HG02678 (cell line): ENCODE measurements around the gene DLGAP1.
"Not testable (repeated sequence)": the region's sequence is repeated elsewhere in the genome, so short reads cannot be mapped to it uniquely, and the experiment has no call there.

Experiments used
- ATAC-seq: cut with Tn5 transposase; IDR thresholded peaks from one replicate; pipeline ENCODE4 v1.9.1; 2021; ENCODE audit warnings: mild to moderate bottlenecking, moderate library complexity; ENCODE audit not compliant: unreplicated experiment

Gene DLGAP1

DNA sequence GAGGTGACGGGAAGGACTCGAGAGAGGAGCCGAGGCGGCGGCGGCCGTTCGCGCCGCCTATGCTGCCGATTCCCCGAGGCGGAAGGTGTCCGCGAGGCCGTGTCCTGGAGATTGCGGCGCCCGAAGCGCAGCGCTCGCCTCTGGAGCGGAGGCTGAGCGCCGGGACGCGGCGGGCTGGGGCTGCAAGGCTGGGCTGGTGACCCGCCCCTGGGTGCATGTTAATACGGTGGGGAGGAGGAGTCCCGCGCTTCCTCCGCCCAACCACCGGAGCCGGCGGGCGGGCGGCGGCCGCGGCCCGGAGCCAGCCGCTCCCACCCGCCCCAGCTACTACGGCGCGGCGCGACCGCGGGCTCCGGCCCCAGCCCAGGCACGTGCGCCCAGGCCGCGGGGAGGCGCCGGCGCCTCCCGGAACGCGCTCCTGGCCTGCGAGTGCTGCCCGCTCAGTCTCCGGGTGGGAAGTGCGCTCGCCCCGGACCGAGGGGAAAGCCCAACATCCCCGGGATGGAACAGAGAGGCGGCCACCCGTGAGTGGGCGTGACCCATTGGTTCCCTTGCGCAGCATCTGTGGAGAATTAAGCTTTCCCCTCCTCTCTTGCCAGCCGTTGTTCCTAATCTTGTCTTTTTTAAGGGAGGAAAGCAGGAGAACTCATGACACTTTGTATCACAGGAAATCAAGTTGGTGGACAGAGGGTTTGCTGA lies at the start of gene DLGAP1:
DLGAP1 (minus strand) TSS at position 195 of the 699 bp plus-strand sequence.
- ATAC-seq = peak; percentile 78

DNA sequence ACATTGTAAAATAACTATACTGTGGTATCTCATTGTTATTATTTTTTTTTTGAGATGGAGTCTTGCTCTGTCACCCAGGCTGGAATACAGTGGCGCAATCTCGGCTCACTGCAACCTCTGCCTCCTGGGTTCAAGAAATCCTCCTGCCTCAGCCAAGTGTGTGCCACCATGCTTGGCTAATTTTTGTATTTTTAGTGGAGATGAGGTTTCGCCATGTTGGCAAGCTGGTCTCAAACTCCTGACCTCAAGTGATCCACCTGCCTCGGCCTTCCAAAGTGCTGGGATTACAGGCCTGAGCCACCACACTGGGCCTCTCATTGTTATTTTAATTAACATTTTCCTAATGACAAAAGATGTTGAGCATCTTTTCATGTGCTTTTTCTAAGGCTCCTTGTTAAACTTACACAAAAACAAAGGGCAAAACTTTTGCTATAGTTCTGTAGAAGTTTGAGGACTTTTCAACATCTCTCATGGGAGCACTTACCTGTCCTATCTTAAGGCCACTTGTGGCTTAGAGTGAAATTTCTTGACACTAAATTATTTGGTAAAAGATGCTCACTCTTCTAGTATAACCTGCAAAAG lies 39.7 kb upstream of the DLGAP1 start:
- not testable (repeated sequence) for ATAC-seq

DNA sequence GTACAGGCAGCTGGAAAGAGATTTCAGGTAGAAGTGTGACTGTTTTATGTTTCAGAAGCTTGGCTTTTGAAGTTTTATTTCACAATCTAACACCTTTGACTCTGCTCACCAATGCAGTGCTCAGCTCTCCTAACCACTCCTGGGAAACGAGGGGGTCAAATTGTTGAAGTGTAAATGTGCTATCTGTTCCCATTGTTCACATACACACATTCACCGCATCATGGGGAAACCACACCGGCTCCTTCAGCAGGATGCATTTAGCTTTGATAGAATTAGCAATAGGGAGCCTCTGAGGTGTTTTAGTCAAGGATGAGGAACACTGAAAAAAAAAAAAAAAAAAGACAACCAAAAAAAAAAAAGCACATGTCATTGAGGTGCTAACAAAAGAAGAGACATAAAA lies 13.4 kb upstream of the DLGAP1 start:
- no peak for ATAC-seq

DNA sequence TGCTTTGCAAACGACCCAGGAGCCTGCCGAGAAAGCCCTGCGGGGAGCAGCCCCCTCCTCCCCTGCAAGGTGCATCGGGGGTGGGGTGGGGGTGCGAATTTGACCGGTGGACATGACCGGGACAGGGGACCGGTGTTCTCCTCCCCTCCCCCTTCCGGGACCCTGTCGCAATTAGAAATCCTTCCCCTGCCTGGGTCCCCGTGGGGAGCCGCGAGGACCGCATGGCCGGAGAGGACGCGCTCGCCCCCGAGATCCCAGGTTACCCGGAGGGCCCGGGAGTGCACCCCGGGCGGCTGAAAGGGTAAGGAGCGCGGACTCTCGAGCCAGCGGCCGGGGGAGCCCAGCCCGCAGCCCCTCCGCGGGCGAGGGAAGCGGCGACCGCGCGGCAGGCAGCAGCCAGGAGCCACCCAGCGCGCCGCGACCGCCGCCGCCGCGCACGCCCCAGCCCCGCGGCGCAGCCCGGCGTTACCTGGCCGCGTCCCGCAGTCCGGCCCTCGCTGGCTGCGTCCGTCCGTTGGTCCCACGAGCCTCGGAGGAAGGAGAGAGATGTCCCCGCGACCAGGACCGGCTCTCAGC lies 482 bp downstream of the DLGAP1 start:
- peak; percentile 24 for ATAC-seq

DNA sequence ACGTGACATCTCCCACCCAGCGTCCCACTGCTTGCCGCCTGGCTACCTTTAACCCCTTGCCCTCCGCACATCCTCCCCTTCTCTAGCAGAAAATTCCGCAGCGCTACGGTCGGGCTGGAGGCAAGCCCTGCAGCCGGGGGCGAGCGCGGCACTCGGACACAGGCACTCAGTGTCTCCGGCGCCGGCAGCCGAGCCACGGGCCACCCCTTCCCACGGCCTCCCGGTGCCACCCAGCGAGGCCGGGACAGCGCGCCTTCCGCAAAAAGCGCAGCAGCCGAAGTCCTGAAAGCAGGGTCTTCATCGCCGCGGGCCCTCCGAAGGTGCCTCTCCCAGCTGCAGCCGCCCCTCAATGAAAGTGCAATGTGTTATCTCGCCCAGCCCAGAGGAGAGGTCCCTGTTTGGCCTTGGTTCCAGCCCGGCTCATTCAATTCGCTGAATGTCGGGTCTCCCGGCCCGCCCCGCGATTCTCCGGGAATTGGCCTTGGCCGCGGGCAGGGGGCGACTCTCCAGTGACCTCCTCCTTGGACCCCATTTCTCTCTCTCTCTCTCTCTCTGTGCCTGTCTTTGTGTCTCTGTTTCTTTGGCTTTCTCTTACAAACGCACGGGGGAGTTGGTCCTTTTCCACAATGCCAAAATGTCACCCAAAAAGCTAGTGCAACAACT lies 1.1 kb downstream of the DLGAP1 start:
- peak; percentile 1 for ATAC-seq

DNA sequence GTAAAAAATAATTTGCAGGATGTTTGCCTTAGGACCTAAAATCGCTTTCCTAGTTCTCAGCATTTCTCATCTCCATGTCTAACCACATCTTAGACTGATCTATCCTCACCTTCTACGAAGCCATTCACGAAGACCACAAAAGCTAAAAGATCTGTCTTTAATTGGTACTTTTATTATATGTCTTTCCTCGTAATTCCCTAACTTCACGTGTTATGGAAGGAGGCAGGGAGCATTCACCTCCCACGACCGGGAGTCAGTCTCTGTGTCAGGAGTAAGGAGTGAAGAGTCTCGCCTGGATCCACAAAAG lies 1.6 kb downstream of the DLGAP1 start:
- no peak for ATAC-seq

DNA sequence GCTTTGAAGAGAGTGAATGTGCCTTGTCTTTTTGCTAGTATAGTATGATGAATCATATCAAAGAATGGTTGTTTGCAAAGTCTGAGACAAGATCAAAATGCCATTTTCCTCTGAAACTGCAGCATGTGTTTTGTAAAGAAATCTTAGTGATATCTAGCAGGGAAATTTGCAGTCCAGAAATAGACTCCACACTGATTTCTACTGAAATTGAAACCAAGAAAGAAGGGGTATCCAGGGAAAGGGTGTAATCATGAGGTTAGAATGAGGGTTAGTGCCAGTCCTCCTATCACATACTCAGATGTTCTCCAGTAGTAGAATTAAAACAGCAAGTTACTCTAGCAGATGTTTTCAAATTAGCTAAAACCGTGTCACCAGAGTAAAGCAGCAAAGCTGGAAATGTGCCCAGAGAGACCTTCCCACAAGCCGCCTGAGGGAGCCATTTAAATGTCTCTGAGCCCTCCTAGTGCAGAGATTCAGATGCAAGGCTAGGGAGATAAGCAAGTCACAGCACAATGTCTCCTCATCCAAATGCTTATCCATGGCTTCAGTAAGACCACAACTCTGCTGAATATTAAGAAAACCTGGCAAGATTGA lies 4.9 kb downstream of the DLGAP1 start:
- no peak for ATAC-seq

DNA sequence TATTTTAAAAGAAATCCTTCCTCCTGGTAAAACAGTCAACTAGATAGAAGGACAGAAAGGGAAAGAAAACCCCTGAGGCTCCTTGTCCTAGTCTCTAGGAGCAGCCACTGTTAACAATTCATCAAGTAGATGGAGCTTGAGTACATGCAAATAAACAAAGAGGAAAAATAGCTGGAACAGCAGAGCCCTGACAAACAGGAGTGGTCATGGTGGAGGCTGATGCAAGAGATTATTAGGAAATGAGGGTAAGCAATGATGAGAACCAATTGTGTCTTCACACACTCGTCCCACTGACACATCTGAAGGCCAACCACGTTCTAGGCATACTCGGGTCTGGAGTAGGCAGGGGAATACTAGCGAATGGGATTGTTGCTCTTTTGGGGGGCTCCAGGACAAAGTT lies 9.2 kb downstream of the DLGAP1 start:
- no peak for ATAC-seq

DNA sequence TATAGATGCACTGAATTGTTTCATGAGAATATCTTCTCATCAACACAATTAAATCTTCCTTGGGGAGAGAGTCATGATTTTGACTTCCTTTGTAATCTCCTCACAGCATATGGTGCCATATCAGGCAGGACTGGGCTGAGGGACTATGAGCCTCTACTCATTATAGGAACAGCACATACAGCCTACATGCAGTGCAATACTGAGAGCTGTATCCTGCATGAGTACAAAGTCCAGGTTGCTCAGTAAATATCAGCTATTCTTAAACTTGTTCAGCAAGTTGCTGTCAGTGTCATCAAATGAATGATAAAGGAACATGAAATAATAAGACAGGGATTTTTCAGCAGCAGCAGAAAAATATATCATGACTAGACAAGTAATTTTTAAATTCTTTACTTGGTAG lies 10.8 kb downstream of the DLGAP1 start:
- ATAC-seq = no peak

DNA sequence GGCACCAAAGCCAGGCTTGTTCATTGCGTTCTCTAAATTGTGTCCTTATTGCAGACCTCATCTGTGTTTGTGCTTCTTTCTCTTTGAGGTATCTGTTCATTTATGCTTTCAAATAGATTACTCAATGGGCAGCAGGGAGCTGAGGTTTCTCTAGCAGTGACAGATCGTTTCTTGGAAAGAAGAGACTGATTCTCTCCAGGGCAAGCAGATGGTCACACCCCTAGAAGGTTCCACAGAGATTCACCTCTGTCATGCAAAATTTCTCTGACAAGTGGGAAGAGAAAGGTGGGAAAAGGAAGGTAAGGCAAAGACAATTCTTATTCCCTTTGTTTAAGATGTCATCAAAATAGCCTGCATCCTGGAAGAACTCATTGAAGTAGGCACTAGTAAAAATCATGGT lies 14.0 kb downstream of the DLGAP1 start:
- ATAC-seq = no peak

DNA sequence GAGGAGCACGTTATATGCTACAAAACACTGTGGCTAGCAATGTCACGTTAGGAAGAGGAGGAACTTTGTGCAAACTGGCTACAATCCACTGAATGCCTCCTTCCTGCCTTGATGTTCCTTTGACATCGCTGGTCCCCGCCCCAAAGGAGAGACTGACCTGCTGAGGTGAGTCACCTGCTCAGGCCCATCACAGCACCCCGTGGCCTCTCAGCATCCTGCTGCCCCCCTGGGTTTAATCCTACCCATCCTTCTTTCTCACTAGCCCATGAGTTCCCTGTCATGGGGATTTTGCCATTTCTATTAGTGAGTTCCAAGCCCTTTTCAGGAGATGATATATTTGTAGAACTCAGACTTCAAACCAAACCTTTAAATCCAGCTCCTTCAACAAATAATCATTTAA lies 16.2 kb downstream of the DLGAP1 start:
- ATAC-seq = no peak

DNA sequence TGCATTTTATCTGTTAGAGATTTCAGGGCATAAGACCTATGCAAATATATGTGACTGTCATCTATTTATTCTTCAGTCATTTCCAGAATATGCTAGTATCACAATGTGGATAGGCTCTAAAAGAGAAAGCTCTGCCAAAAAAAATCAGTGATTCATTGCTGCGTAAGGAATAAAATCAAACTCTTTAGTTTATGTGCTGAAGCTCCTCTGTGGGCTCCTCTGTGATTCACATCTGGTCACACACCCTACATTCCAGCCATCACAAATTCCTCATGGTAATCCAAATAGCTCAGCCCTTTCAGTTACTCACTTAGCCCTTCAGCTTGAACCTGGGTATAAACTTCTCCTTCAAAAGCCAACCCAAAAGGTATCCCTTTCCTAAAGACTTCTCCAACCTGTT lies 21.4 kb downstream of the DLGAP1 start:
- ATAC-seq = no peak

DNA sequence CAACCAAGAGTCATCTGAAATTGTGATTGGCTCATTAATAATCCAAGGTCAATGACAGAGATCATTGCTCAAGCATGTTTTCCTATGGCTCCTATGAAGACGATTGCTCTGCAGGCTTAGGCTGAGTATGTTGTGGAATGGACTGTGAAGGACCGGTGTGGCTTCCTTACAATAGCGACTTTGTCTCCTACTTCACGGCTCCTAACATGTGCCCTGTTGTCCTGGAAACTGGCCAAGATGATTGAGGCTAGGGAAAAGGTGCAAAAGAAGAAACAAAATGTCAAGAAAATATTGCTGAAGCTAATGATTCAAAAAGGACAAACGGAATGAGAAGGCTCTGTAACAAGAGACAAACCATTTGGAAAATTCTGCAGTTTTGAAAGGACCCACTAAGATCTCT lies 24.3 kb downstream of the DLGAP1 start:
- ATAC-seq = no peak

DNA sequence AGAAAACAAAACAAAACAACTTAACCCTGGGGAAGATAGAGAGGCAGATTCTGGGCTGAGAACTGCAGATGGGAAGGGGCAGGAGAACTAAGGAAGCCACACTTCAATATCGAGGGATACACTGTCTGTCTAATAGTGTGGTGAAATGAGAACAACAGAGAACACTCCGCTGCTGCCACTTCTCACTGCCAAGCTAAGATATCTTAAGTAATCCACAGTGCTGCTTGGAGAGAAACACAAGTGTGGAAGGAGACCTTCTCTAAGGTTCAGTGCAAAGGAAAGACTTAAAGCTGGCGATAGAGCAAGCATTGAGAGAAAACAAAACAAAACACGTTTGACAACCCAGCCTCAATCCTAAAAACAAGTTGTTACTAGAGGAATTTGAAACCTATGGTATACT lies 37.4 kb downstream of the DLGAP1 start:
- no peak for ATAC-seq

DNA sequence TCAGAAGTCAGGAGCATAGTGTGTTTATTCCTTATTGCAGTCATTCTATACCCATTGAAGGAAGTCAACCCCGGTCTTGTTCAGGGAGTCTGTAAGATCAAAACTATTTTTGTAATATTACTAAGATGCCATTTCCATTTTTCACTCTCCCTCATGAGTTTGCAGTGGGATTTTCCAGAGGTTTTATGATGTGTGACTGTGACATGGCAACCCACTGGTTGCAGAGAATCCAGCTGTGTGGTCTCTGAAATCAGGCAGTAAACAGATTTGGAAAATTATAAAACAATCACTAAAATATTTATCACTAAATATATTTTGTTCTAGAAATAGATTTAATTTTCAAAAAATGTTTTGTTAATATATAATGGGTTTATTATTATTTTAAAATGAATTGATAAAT lies 38.1 kb downstream of the DLGAP1 start:
- ATAC-seq = no peak

DNA sequence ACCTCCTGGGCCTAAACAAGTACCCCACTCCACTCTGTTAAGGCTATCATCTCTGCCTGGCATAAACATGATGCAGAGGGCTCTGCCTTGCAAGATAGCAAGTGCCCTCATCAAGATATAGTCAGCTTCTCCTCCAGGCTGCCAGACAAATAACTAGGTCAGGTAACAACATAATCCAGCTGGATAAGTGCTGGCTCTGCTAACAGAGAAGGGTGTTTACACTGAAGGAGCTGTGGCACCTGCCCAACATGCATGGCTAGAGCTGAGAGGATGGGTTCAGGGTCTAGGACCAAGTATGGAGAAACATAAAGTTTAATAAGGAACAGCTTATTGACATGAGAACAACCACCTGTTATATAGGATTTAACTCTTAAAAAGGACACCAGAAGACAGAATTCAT lies 42.8 kb downstream of the DLGAP1 start:
- no peak for ATAC-seq

DNA sequence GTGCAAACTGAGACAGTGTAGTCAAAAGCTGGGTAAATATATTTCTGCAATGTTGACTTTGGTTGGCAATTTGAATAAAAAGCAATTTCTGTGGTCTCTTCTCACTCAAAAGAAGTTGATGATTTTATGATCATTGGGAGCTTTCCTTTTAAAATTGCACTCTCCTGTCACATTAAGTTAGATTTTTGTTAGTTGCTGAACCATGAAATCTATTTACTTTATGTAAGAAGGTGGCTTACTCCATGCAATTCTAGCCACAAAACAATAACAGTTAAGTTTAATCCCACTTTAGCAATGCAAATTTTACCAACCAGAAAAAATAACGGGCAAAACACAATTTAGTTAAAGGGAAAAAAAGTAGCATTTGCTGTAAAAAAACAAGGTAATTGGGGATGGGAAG lies 48.3 kb downstream of the DLGAP1 start:
- no peak for ATAC-seq

DNA sequence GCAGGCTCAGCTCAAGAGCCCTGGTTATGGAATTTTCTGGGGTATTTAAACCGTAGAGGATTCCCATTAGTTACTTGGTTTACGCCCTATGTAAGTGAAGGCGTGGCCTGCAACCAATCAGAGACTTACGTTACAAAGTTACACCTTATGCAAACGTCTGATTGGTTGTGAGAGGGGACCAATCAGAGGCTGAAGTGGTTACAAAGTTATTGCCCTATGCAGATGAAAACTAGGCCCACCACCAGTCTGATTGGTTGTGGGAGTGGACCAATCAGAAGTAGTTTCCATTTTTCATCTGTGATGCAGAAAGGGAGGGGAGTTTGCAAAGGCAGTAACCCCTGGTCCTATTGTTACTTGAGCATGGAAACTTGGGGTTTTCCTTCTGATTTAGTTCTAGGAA lies 49.1 kb downstream of the DLGAP1 start:
- no peak for ATAC-seq

DNA sequence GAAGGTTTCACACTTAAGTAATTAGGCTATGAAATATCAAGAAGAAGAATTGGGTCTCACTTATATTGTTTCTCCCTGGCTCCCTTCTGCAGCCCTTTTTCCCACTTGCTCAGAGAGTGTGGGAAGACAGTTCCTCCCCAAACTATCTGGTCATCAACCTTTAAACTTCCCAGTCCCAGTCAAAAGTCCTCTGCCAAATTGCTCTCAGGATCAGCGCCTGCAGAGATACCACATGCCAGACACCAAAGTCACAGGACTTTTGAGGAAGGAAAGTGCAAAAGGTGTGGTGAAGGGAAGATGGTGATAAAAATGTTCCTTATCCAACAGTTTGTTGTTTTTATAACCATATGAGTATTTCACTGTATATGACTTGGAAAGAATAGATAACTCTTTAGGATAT lies 51.3 kb downstream of the DLGAP1 start:
- no peak for ATAC-seq

DNA sequence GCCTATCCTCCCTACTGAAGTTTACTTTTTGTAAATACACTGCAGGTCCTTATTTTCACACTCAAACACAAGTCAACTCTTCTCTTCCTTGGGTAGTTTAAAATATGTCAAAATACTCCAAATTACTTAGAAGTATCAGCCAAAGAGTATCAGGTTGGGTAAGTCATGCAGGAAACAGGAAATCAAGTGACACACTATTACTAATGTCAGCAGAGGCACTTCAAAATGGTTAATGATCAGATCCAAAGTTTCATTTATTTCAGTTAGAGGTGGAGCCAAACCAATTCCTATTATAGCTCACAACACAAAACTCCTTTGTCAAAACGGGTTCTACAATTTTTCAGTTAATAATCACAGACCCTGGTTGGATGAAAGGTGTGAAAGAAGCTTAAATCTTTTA lies 54.2 kb downstream of the DLGAP1 start:
- no peak for ATAC-seq

DNA sequence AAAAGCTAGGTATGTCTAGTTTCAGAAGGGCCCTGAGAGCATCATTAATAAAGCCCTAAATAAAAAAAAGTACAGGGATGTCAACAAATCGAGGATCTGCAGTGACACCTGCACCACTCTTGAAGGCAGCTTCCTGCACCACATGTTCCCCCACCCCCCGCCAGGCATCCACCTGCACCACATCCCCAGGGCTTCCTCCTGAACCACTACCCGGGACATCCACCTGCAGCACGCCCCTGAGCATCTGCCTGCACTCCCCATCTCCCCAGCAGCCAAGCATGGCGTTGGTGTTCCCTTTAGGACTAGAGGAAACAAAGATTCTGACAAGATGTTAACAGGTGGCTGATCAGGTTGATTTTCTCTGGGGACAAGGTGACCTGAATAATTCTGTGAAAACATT lies 55.2 kb downstream of the DLGAP1 start:
- no peak for ATAC-seq

DNA sequence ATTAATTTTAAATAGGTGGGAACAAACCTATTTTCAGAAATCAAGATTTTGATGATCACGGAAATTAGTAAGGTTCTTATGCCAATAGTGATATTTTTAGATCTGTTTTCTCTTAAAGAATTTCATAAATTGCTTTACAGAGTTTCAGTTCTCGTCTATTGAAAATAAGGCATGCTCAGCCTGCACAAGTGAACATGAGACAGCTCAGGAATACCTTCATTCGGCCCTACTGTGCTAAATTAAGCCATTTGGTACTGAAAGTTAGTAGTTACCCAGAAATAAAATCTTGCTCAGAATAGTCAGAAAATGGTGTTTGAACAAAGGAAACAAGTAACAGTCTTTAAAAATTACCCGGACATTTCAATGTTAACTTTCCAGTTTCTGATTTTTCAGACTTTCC lies 60.4 kb downstream of the DLGAP1 start:
- no peak for ATAC-seq
